ENCODE results near the gene SLC30A5. TPM values are rescaled to one million over a fixed set of nuclear protein-coding genes. Genes with fewer than 3 reads are reported as not detected.
A peak's percentile ranks its signal among the peaks of the same experiment; 100 is the strongest.

Gene SLC30A5
- total RNA-seq, 1 donor from 2014 or later = 60.2 TPM

DNA sequence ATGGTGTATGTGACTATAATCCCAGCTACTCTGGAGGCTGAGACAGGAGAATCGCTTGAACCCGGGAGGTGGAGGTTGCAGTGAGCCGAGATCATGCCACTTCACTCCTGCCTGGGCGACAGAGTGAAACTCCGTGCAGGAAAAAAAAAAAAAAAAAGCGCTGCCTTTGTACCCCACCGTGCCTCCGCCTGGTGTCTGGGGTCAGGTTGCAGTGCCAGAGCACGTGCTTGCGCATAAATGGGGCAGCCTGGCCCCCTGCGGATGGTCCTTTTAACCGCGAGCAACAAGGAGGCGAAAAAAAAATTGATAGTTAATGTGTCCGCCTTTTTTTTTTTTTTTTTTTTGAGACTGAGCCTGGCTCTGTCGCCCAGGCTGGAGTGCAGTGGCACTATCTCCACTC, 66.8 kb downstream of the SLC30A5 start:
- Mint-ChIP-seq H3K27me3 (no peaks in the 10 kb centered on the region), H3K4me3 (no peak overlapping the region), H3K27ac (no peak overlapping the region), H3K9me3 (no peaks in the 10 kb centered on the region), H3K4me1 (peaks cover under 1% of the 10 kb centered on the region), H3K36me3 (ENCODE audit: low read depth) (no peaks in the 10 kb centered on the region)
- intact Hi-C loops (cut with micrococcal nuclease) = no loop called here
- DNase-seq = no peak

DNA sequence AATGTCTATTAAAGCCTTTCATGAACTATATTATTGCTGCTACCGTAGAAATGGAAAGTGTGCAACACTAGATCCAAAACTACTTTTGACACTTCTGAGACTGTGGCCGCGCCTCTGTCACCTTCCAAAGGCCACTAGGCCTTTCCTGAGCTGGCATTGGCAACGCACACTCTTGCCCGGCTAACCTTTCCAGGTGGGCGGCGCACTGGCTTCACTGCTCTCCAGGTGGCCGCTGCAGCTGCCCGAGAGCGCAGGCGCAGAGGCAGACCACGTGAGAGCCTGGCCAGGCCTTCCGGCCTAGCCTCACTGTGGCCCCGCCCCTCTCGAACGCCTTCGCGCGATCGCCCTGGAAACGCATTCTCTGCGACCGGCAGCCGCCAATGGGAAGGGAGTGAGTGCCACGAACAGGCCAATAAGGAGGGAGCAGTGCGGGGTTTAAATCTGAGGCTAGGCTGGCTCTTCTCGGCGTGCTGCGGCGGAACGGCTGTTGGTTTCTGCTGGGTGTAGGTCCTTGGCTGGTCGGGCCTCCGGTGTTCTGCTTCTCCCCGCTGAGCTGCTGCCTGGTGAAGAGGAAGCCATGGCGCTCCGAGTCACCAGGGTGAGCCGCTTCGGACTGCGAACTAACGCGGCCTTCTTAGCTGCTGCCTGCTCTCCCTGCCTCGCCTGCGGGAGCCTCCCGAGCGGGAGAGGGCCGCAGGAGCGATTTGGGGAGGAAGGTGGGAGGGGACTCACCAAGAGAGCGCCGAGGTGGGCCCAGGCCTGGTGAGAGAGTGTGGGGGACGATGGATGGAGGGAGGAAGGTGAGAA, 73.1 kb downstream of the SLC30A5 start, which contains the start of gene CCNB1:
TSS of gene CCNB1 (plus strand) at position 465 of the 807 bp plus-strand sequence. CDS start at position 578, 113 bp downstream.
- Mint-ChIP-seq H3K36me3 (ENCODE audit: low read depth) (peaks cover 39% of the 10 kb centered on the region), H3K4me1 (peaks cover 33% of the 10 kb centered on the region), H3K27me3 (peaks cover 2% of the 10 kb centered on the region), H3K27ac (peak within 1 kb of the TSS; percentile 95), H3K9me3 (no peaks in the 10 kb centered on the region), H3K4me3 (peak within 1 kb of the TSS; percentile 98)
- intact Hi-C loops (cut with micrococcal nuclease) = loop anchor here (1.0 to 5.0 kb wide), 6 partner anchors 22 to 950 kb away; partner anchors contain the start of genes AK6, CDK7, CENPH and PIK3R1
- DNase-seq = peak; percentile 100

DNA sequence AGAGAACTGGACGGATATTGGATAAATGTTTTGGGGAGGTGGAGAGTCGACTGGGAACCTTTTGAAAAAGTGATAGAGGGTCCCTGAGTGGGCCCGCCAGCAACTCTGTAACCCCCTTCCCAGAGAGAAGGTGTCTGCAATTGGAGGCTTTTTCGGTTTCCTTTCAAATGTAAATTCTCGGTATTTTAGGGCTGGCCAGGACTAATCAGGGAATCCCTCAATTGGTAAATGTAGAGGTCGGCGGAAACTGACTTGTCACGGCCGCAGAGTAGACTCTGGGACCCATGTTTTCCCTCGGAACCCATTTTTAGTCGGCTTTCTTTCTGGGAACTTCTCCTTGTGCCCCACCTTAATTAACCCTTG, 73.7 kb downstream of the SLC30A5 start:
- Mint-ChIP-seq H3K36me3 (ENCODE audit: low read depth) (peaks cover 43% of the 10 kb centered on the region), H3K27ac (peak overlapping the region; percentile 95), H3K27me3 (peaks cover 2% of the 10 kb centered on the region), H3K4me3 (peak overlapping the region; percentile 98), H3K9me3 (no peaks in the 10 kb centered on the region), H3K4me1 (peaks cover 35% of the 10 kb centered on the region)
- DNase-seq = no peak
- intact Hi-C loops (cut with micrococcal nuclease) = loop anchor here (1.0 to 5.0 kb wide), 6 partner anchors 22 to 950 kb away; partner anchors contain the start of genes AK6, CDK7, CENPH and PIK3R1

DNA sequence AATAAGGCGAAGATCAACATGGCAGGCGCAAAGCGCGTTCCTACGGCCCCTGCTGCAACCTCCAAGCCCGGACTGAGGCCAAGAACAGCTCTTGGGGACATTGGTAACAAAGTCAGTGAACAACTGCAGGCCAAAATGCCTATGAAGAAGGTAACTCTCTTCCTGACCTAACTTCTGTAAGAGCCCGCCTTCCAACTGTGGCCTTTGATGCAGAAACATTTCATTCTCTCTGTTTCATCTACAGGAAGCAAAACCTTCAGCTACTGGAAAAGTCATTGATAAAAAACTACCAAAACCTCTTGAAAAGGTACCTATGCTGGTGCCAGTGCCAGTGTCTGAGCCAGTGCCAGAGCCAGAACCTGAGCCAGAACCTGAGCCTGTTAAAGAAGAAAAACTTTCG, 74.1 kb downstream of the SLC30A5 start:
- Mint-ChIP-seq H3K4me3 (peak overlapping the region; percentile 98), H3K9me3 (no peaks in the 10 kb centered on the region), H3K27me3 (peaks cover 2% of the 10 kb centered on the region), H3K36me3 (ENCODE audit: low read depth) (peaks cover 46% of the 10 kb centered on the region), H3K27ac (peak overlapping the region; percentile 95), H3K4me1 (peaks cover 38% of the 10 kb centered on the region)
- intact Hi-C loops (cut with micrococcal nuclease) = loop anchor here (1.0 to 5.0 kb wide), 6 partner anchors 21 to 951 kb away; partner anchors contain the start of genes AK6, CDK7, CENPH and PIK3R1
- DNase-seq = peak; percentile 64

DNA sequence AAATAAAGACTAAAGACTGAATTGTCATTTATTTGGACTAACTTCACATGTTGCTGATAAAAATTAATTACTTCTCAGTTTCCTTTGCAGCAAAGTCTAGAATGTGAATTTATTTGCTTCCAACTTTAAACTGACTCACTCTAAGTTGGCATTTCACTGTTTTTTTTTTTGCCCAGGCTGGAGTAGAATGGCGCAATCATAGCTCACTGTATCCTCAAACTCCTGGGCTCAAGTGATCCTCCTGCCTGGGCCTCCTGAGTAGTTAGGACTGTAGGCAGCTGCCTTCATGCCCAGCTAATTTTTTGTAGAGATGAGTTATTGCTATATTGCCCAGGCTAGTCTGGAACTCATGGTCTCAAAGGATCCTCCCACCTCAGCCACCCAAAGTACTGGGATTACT, 76.7 kb downstream of the SLC30A5 start:
- DNase-seq = no peak
- peaks cover 2% of the 10 kb centered on the region for H3K27me3 Mint-ChIP-seq
- no peak overlapping the region for H3K4me3 Mint-ChIP-seq
- peaks cover 40% of the 10 kb centered on the region for H3K4me1 Mint-ChIP-seq
- peaks cover 64% of the 10 kb centered on the region for H3K36me3 Mint-ChIP-seq (ENCODE audit: low read depth)
- intact Hi-C loops (cut with micrococcal nuclease) = no loop called here
- no peaks in the 10 kb centered on the region for H3K9me3 Mint-ChIP-seq
- H3K27ac Mint-ChIP-seq = no peak overlapping the region

DNA sequence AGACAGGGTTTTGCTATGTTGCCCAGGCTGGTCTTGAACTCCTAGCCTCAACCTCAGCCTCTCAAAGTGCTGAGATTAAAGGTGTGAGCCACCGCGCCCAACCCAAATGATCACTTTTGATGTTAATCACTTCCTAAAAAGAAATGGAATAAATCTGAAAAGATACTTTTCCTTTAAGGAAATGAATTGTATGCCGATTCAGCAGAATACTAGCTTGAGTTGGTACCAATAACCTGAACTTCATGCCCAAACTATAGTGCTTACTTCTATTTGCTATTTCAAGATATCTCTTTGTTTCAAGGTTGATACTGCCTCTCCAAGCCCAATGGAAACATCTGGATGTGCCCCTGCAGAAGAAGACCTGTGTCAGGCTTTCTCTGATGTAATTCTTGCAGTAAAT, 77.2 kb downstream of the SLC30A5 start:
- H3K9me3 Mint-ChIP-seq = no peaks in the 10 kb centered on the region
- no peak overlapping the region for H3K27ac Mint-ChIP-seq
- H3K4me3 Mint-ChIP-seq = no peak overlapping the region
- no peak for DNase-seq
- H3K27me3 Mint-ChIP-seq = peaks cover 2% of the 10 kb centered on the region
- peaks cover 67% of the 10 kb centered on the region for H3K36me3 Mint-ChIP-seq (ENCODE audit: low read depth)
- H3K4me1 Mint-ChIP-seq = peaks cover 39% of the 10 kb centered on the region
- intact Hi-C loops (cut with micrococcal nuclease) = no loop called here

Other genes with a start within 250 kb of the SLC30A5 start
- 117 and 122 TPM in 2 replicates for gene CCNB1, start 73.1 kb downstream of the SLC30A5 start, total RNA-seq
- gene CENPH, start 95.6 kb downstream of the SLC30A5 start, total RNA-seq = 40.7 and 42.4 TPM in 2 replicates
- gene CDK7, start 140.9 kb downstream of the SLC30A5 start, total RNA-seq = 45.6 and 54.2 TPM in 2 replicates
- 11.1 and 11.7 TPM in 2 replicates for gene CCDC125, start 238.8 kb downstream of the SLC30A5 start, total RNA-seq